GM23338 (cell line): ENCODE measurements around the gene DTNB. TPM values are rescaled to one million over a fixed set of nuclear protein-coding genes. Genes with fewer than 3 reads are reported as not detected.

Source experiments
- ATAC-seq: fragments of 200-7000 bp; cut with Tn5 transposase; 3 replicates; pipeline ENCODE4 v1.9.1; 2020
- DNase-seq: peaks from one replicate; pipeline ENCODE4 v3.0.0-alpha.2; 2015; ENCODE audit warnings: low spot score
- H2AFZ ChIP-seq: fragments of 200-600 bp; sonication (generic); 2 replicates; pipeline ENCODE4 v1.8.0; 2016; ENCODE audit warnings: antibody characterized with exemption, mild to moderate bottlenecking, moderate library complexity
- H3F3A ChIP-seq: fragments of 200-600 bp; sonication (generic); replicated peaks from 2 replicates; pipeline ENCODE4 v1.8.0; 2017; ENCODE audit warnings: antibody characterized with exemption, mixed run types, low read depth
- H3K27ac ChIP-seq: fragments of 200-600 bp; sonication (generic); 2 replicates; pipeline ENCODE4 v1.6.1; 2016; ENCODE audit warnings: low read depth
- H3K27me3 ChIP-seq: fragments of 200-600 bp; sonication (generic); 2 replicates; pipeline ENCODE4 v1.8.0; 2016; ENCODE audit warnings: mild to moderate bottlenecking, mixed run types, moderate library complexity; ENCODE audit not compliant: insufficient read depth
- H3K36me3 ChIP-seq: fragments of 200-600 bp; sonication (generic); 2 replicates; pipeline ENCODE4 v1.8.0; 2016; ENCODE audit warnings: mild to moderate bottlenecking; ENCODE audit not compliant: insufficient read depth
- H3K4me1 ChIP-seq: fragments of 200-600 bp; sonication (generic); 2 replicates; pipeline ENCODE4 v1.8.0; 2016; ENCODE audit warnings: mild to moderate bottlenecking, moderate library complexity; ENCODE audit not compliant: insufficient read depth
- H3K4me2 ChIP-seq: fragments of 200-600 bp; sonication (generic); 2 replicates; pipeline ENCODE4 v1.7.1; 2017; ENCODE audit warnings: mixed run types
- H3K4me3 ChIP-seq: fragments of 200-600 bp; sonication (generic); 2 replicates; pipeline ENCODE4 v1.6.1; 2016; ENCODE audit warnings: mixed run types
- H3K79me2 ChIP-seq: fragments of 200-600 bp; sonication (generic); replicated peaks from 2 replicates; pipeline ENCODE4 v1.8.0; 2017; ENCODE audit warnings: mild to moderate bottlenecking; ENCODE audit not compliant: insufficient read depth
- H3K9me2 ChIP-seq: fragments of 200-600 bp; sonication (generic); 2 replicates; pipeline ENCODE4 v1.8.0; 2017; ENCODE audit not compliant: insufficient read depth
- H4K20me1 ChIP-seq: fragments of 200-600 bp; sonication (generic); replicated peaks from 2 replicates; pipeline ENCODE4 v1.8.0; 2017; ENCODE audit warnings: mild to moderate bottlenecking; ENCODE audit not compliant: insufficient read depth
- H3K27ac Mint-ChIP-seq: 2 replicates; pipeline ENCODE4 v1.8.0; 2020; ENCODE audit warnings: inconsistent platforms, mild to moderate bottlenecking, moderate library complexity, mixed read lengths
- H3K27me3 Mint-ChIP-seq: 3 replicates; pipeline ENCODE4 v1.8.0; 2022; ENCODE audit warnings: low read depth, mild to moderate bottlenecking, moderate library complexity, mixed read lengths, inconsistent platforms; ENCODE audit not compliant: insufficient read depth, poor library complexity
- H3K36me3 Mint-ChIP-seq: 3 replicates; pipeline ENCODE4 v1.8.0; 2021; ENCODE audit warnings: low read depth, mild to moderate bottlenecking, inconsistent platforms, moderate library complexity, mixed read lengths
- H3K4me1 Mint-ChIP-seq: 3 replicates; pipeline ENCODE4 v1.8.0; 2020; ENCODE audit warnings: mild to moderate bottlenecking, inconsistent platforms, mixed read lengths
- H3K4me3 Mint-ChIP-seq: 3 replicates; pipeline ENCODE4 v1.8.0; 2021; ENCODE audit warnings: moderate library complexity, mild to moderate bottlenecking, inconsistent platforms, mixed read lengths
- H3K9me3 Mint-ChIP-seq: 3 replicates; pipeline ENCODE4 v1.8.0; 2020; ENCODE audit warnings: moderate library complexity, mild to moderate bottlenecking, inconsistent platforms, mixed read lengths
- CREB1 ChIP-seq: fragments of 250-450 bp; sonication (Bioruptor Pico); IDR thresholded peaks from 2 replicates; pipeline ENCODE4 v1.5.0; 2020; ENCODE audit warnings: low read depth, mild to moderate bottlenecking, moderate library complexity
- EZH2phosphoT487 ChIP-seq: fragments of 200-600 bp; sonication (generic); IDR thresholded peaks from one replicate; pipeline ENCODE4 v1.8.1; 2018; ENCODE audit warnings: antibody characterized with exemption; ENCODE audit not compliant: unreplicated experiment
- NANOG ChIP-seq: IDR thresholded peaks from 2 replicates; pipeline ENCODE4 v1.6.1; 2016; ENCODE audit warnings: antibody characterized with exemption, borderline replicate concordance
- ZNF331 ChIP-seq: fragments of 250-450 bp; sonication (Bioruptor Pico); IDR thresholded peaks from 2 replicates; pipeline ENCODE4 v1.5.0; 2020; ENCODE audit warnings: low read depth, mild to moderate bottlenecking, moderate library complexity
- polyA plus RNA-seq: library from polyadenylated mRNA; unstranded; fragments of >200 nt; fragmentation: Nextera tagmentation; extraction: Ambion mirVana; gene quantifications from 2 replicates; pipeline ENCODE4 v1.2.1, GENCODE V29; 2016
- total RNA-seq: library from RNA; depleted of rRNA; stranded (reverse); fragments of >200 nt; shearing (Covaris generic); gene quantifications from 2 replicates; pipeline ENCODE4 v1.2.3, GENCODE V29; 2014
- TF ChIP-seq, protein P1 (sequence below): fragments of 250-450 bp; sonication (Bioruptor Pico); IDR thresholded peaks from 2 replicates; pipeline ENCODE4 v1.5.0; 2020; ENCODE audit warnings: mild to moderate bottlenecking, moderate library complexity
- TF ChIP-seq, protein P2 (sequence below), 2 experiments: fragments of 200-600 bp in 1 of 2; sonication (generic) in 1 of 2; conservative IDR thresholded peaks; 2 replicates each; pipeline versions ENCODE4 v1.5.1 to v1.6.1; 2016 to 2017; ENCODE audit warnings: antibody characterized with exemption in 2 of 2, low read depth in 2 of 2, mild to moderate bottlenecking in 2 of 2, moderate library complexity in 1 of 2

Gene DTNB
- total and polyA plus RNA-seq, 2 experiments from 2014 or later: 22.1 to 29.4 TPM

DNA sequence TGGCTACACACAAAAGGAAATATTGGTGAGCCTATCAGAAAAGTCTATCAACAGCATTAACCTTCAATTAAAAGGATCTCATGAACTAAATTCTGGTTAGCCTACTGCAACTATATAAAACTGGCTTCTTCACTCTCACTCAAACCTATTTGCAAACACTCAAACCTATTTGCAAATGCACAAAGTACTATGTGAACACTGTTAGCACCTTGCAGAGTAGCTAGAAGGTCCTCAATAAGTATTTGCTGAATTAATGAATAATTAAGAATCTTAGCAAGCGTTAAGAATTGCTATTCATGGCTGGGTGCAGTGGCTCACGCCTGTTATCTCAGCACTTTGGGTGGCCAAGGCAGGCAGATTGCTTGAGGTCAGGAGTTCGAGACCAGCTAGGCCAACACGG, 150.3 kb downstream of the DTNB start (continued):
- TF ChIP-seq, protein P1, sequence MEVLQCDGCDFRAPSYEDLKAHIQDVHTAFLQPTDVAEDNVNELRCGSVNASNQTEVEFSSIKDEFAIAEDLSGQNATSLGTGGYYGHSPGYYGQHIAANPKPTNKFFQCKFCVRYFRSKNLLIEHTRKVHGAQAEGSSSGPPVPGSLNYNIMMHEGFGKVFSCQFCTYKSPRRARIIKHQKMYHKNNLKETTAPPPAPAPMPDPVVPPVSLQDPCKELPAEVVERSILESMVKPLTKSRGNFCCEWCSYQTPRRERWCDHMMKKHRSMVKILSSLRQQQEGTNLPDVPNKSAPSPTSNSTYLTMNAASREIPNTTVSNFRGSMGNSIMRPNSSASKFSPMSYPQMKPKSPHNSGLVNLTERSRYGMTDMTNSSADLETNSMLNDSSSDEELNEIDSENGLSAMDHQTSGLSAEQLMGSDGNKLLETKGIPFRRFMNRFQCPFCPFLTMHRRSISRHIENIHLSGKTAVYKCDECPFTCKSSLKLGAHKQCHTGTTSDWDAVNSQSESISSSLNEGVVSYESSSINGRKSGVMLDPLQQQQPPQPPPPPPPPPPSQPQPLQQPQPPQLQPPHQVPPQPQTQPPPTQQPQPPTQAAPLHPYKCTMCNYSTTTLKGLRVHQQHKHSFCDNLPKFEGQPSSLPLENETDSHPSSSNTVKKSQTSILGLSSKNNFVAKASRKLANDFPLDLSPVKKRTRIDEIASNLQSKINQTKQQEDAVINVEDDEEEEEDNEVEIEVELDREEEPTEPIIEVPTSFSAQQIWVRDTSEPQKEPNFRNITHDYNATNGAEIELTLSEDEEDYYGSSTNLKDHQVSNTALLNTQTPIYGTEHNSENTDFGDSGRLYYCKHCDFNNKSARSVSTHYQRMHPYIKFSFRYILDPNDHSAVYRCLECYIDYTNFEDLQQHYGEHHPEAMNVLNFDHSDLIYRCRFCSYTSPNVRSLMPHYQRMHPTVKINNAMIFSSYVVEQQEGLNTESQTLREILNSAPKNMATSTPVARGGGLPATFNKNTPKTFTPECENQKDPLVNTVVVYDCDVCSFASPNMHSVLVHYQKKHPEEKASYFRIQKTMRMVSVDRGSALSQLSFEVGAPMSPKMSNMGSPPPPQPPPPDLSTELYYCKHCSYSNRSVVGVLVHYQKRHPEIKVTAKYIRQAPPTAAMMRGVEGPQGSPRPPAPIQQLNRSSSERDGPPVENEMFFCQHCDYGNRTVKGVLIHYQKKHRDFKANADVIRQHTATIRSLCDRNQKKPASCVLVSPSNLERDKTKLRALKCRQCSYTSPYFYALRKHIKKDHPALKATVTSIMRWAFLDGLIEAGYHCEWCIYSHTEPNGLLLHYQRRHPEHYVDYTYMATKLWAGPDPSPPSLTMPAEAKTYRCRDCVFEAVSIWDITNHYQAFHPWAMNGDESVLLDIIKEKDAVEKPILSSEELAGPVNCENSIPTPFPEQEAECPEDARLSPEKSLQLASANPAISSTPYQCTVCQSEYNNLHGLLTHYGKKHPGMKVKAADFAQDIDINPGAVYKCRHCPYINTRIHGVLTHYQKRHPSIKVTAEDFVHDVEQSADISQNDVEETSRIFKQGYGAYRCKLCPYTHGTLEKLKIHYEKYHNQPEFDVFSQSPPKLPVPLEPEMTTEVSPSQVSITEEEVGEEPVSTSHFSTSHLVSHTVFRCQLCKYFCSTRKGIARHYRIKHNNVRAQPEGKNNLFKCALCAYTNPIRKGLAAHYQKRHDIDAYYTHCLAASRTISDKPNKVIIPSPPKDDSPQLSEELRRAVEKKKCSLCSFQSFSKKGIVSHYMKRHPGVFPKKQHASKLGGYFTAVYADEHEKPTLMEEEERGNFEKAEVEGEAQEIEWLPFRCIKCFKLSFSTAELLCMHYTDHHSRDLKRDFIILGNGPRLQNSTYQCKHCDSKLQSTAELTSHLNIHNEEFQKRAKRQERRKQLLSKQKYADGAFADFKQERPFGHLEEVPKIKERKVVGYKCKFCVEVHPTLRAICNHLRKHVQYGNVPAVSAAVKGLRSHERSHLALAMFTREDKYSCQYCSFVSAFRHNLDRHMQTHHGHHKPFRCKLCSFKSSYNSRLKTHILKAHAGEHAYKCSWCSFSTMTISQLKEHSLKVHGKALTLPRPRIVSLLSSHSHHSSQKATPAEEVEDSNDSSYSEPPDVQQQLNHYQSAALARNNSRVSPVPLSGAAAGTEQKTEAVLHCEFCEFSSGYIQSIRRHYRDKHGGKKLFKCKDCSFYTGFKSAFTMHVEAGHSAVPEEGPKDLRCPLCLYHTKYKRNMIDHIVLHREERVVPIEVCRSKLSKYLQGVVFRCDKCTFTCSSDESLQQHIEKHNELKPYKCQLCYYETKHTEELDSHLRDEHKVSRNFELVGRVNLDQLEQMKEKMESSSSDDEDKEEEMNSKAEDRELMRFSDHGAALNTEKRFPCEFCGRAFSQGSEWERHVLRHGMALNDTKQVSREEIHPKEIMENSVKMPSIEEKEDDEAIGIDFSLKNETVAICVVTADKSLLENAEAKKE (CRISPR knock-in tag): no peak
- TF ChIP-seq CREB1 (no peak), ZNF331 (CRISPR knock-in tag) (no peak), EZH2phosphoT487 (no peak)

DNA sequence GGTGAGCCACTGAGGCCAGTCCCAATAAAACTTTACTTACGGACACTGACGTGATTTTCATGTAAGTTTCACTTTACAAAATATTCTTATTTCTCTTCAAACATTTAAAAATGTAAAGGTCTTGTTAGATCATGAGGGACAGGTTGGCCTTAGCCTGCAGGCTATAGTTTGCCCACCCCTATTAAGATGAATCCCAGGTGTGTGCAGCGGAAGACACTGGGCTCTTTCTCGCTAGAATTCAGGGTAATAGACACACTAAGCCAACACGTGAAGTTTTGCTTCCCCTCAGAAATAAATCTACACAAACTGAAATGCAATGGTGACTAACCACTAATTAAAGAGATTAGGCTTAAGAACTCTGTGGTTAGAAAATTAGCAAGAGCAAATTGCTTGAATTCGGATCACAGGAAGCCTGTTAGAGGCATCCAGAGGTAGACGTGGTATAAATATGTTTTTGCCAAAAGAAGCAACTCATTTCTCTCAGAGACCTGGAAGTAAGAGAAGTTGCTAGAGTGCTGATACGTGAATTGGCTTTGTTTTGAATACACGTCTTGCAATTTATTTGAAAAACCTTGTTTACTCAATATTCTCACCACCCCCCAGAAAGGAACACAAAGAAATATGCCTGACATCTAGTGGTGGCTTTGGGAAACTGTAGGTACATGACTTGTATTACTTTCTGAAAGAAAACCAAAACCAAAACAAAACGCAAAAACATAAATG, 151.6 kb downstream of the DTNB start:
- no peaks in the 10 kb centered on the region for H3K79me2 ChIP-seq
- H3F3A ChIP-seq: no peaks in the 10 kb centered on the region
- TF ChIP-seq, protein P2, sequence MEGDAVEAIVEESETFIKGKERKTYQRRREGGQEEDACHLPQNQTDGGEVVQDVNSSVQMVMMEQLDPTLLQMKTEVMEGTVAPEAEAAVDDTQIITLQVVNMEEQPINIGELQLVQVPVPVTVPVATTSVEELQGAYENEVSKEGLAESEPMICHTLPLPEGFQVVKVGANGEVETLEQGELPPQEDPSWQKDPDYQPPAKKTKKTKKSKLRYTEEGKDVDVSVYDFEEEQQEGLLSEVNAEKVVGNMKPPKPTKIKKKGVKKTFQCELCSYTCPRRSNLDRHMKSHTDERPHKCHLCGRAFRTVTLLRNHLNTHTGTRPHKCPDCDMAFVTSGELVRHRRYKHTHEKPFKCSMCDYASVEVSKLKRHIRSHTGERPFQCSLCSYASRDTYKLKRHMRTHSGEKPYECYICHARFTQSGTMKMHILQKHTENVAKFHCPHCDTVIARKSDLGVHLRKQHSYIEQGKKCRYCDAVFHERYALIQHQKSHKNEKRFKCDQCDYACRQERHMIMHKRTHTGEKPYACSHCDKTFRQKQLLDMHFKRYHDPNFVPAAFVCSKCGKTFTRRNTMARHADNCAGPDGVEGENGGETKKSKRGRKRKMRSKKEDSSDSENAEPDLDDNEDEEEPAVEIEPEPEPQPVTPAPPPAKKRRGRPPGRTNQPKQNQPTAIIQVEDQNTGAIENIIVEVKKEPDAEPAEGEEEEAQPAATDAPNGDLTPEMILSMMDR (conservative IDR thresholded peaks at IDR 0.05; ENCODE audit: low read depth in 2 of 2): peak; percentile 74 to 94
- TF ChIP-seq NANOG: no peak
- H3K27ac ChIP-seq: no peak overlapping the region
- no peaks in the 10 kb centered on the region for H3K4me1 ChIP-seq
- peaks cover 2% of the 10 kb centered on the region; the same call in 1 of the 3 replicates for H3K4me1 Mint-ChIP-seq
- peaks cover 8% of the 10 kb centered on the region for H3K27me3 Mint-ChIP-seq
- no peaks in the 10 kb centered on the region for H3K36me3 ChIP-seq
- H3K4me3 Mint-ChIP-seq: no peak overlapping the region
- ATAC-seq (peak; percentile 55), DNase-seq (peak; percentile 72)
- no peaks in the 10 kb centered on the region for H3K36me3 Mint-ChIP-seq
- H3K4me3 ChIP-seq: no peak overlapping the region
- H3K27me3 ChIP-seq: no peaks in the 10 kb centered on the region
- H3K4me2 ChIP-seq: no peak overlapping the region
- H3K9me3 Mint-ChIP-seq: no peaks in the 10 kb centered on the region
- H3K9me2 ChIP-seq: no peaks in the 10 kb centered on the region
- no peak overlapping the region for H2AFZ ChIP-seq
- H4K20me1 ChIP-seq: no peaks in the 10 kb centered on the region; the same call in 1 of the 2 replicates
- H3K27ac Mint-ChIP-seq: no peak overlapping the region
